ENCODE results near the gene ISG15. TPM values are rescaled to one million over a fixed set of nuclear protein-coding genes. Genes with fewer than 3 reads are reported as not detected.

Gene ISG15
- total and polyA plus RNA-seq, 9 of the 15 experiments (the other 6 are each of a cell fraction or from before 2014, with no cell fraction given), result 0.40 to 58.3 (median 12.2) TPM

DNA sequence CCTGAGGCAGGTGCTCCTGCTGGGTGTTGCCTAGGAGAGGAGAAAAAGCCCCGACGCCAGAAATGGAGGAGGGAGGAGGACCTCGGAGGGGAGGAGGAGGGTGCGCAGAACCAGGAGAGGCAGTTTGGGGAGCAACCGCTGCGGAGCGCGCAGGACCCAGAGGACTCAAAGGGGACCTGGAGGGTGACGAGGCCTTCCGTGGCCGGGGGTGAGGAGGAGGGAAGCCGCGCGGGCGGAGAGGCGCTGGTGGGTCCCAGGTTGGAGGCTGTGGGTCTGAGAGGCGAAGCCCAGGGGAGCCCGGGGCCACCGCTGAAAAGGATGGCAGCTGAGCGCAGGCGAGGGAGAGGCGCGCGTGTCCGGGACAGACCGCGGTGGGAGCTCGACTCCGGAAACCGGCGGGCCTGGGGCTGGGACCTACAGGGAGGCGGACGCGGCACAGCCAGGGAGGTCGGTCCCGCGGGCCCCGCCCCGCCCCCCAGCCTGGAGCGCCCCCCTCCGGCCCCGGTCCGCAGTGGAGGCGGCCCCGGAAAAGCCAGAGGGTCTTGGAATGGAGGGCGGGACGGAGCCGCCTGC is 45.7 kb downstream of the ISG15 start (continued):
- TF ChIP-seq ZNF644 (tag; IDR thresholded peaks at IDR 0.05; ENCODE audit: low read depth) (no peak), MEF2A (IDR thresholded peaks at IDR 0.05; ENCODE audit: control insufficient read depth, low read depth, low read length) (no peak), ZNF76 (CRISPR knock-in tag; IDR thresholded peaks at IDR 0.05; ENCODE audit: borderline replicate concordance) (no peak), ZNF696 (CRISPR knock-in tag; conservative IDR thresholded peaks at IDR 0.05) (no peak), MYC (IDR thresholded peaks at IDR 0.05; ENCODE audit: low read depth, low read length) (no peak), MYC (CRISPR knock-in tag; IDR thresholded peaks at IDR 0.05; ENCODE audit: borderline replicate concordance, low read depth) (peak; percentile 65; the same call in 1 of the 2 replicates), FOXJ2 (tag; IDR thresholded peaks at IDR 0.05) (no peak), ZNF140 (CRISPR knock-in tag; IDR thresholded peaks at IDR 0.05) (no peak), NFIC (IDR thresholded peaks at IDR 0.05) (no peak), SMARCB1 (IDR thresholded peaks at IDR 0.05; ENCODE audit: insufficient read length, low read depth) (no peak), L3MBTL2 (IDR thresholded peaks at IDR 0.05) (no peak; the same call in 1 of the 2 replicates)
- TF ChIP-seq, protein P1, sequence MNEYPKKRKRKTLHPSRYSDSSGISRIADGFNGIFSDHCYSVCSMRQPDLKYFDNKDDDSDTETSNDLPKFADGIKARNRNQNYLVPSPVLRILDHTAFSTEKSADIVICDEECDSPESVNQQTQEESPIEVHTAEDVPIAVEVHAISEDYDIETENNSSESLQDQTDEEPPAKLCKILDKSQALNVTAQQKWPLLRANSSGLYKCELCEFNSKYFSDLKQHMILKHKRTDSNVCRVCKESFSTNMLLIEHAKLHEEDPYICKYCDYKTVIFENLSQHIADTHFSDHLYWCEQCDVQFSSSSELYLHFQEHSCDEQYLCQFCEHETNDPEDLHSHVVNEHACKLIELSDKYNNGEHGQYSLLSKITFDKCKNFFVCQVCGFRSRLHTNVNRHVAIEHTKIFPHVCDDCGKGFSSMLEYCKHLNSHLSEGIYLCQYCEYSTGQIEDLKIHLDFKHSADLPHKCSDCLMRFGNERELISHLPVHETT (CRISPR knock-in tag; conservative IDR thresholded peaks at IDR 0.05 in 1 of 2, IDR thresholded peaks at IDR 0.05 in 1 of 2), result peak in 1 of 2 experiments; percentile 95; a peak in 2 of 4 replicates
- TF ChIP-seq, protein P2, sequence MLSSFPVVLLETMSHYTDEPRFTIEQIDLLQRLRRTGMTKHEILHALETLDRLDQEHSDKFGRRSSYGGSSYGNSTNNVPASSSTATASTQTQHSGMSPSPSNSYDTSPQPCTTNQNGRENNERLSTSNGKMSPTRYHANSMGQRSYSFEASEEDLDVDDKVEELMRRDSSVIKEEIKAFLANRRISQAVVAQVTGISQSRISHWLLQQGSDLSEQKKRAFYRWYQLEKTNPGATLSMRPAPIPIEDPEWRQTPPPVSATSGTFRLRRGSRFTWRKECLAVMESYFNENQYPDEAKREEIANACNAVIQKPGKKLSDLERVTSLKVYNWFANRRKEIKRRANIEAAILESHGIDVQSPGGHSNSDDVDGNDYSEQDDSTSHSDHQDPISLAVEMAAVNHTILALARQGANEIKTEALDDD (IDR thresholded peaks at IDR 0.05), result no peak
- TF ChIP-seq, protein P3, sequence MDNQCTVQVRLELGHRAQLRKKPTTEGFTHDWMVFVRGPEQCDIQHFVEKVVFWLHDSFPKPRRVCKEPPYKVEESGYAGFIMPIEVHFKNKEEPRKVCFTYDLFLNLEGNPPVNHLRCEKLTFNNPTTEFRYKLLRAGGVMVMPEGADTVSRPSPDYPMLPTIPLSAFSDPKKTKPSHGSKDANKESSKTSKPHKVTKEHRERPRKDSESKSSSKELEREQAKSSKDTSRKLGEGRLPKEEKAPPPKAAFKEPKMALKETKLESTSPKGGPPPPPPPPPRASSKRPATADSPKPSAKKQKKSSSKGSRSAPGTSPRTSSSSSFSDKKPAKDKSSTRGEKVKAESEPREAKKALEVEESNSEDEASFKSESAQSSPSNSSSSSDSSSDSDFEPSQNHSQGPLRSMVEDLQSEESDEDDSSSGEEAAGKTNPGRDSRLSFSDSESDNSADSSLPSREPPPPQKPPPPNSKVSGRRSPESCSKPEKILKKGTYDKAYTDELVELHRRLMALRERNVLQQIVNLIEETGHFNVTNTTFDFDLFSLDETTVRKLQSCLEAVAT (IDR thresholded peaks at IDR 0.05), result no peak
- TF ChIP-seq, protein P4, sequence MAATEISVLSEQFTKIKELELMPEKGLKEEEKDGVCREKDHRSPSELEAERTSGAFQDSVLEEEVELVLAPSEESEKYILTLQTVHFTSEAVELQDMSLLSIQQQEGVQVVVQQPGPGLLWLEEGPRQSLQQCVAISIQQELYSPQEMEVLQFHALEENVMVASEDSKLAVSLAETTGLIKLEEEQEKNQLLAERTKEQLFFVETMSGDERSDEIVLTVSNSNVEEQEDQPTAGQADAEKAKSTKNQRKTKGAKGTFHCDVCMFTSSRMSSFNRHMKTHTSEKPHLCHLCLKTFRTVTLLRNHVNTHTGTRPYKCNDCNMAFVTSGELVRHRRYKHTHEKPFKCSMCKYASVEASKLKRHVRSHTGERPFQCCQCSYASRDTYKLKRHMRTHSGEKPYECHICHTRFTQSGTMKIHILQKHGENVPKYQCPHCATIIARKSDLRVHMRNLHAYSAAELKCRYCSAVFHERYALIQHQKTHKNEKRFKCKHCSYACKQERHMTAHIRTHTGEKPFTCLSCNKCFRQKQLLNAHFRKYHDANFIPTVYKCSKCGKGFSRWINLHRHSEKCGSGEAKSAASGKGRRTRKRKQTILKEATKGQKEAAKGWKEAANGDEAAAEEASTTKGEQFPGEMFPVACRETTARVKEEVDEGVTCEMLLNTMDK (IDR thresholded peaks at IDR 0.05; ENCODE audit: borderline replicate concordance, insufficient read depth, low read depth, low read length, poor library complexity, severe bottlenecking), result peak; percentile 93
- TF ChIP-seq, protein P5, sequence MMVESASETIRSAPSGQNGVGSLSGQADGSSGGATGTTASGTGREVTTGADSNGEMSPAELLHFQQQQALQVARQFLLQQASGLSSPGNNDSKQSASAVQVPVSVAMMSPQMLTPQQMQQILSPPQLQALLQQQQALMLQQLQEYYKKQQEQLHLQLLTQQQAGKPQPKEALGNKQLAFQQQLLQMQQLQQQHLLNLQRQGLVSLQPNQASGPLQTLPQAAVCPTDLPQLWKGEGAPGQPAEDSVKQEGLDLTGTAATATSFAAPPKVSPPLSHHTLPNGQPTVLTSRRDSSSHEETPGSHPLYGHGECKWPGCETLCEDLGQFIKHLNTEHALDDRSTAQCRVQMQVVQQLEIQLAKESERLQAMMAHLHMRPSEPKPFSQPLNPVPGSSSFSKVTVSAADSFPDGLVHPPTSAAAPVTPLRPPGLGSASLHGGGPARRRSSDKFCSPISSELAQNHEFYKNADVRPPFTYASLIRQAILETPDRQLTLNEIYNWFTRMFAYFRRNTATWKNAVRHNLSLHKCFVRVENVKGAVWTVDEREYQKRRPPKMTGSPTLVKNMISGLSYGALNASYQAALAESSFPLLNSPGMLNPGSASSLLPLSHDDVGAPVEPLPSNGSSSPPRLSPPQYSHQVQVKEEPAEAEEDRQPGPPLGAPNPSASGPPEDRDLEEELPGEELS (CRISPR knock-in tag; IDR thresholded peaks at IDR 0.05; ENCODE audit: borderline replicate concordance), result no peak
- TF ChIP-seq, protein P6, sequence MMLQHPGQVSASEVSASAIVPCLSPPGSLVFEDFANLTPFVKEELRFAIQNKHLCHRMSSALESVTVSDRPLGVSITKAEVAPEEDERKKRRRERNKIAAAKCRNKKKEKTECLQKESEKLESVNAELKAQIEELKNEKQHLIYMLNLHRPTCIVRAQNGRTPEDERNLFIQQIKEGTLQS (IDR thresholded peaks at IDR 0.05), result no peak
- TF ChIP-seq, protein P6 (CRISPR knock-in tag; conservative IDR thresholded peaks at IDR 0.05), result no peak
